GM12872 (cell line): ENCODE measurements around the gene YAF2.

Experiments used
- TF ChIP-seq, protein P1 (sequence below): IDR thresholded peaks from 3 replicates; pipeline ENCODE4 v1.5.1; 2011; ENCODE audit warnings: low read depth, mild to moderate bottlenecking, low read length, moderate library complexity; ENCODE audit not compliant: insufficient read depth

Gene YAF2

DNA sequence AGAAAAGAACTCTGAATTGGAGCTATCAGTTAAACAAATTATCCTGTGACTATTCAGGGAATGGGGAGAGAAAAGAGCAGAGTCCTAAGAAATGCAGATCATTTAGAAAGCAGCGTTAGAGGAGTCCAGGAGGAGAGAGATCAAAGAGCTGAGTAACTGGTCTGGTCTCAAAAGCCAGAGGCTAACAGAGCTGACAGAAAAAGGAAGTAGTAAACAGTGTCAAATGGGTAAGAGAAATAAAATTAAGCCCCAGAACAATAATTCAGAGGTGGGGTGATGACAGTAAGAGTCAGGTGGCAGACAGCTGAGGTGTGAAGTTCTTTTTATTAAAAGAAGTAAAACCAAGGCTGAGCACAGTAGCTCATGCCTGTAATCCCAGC, 112.7 kb downstream of the YAF2 start:
- TF ChIP-seq, protein P1, sequence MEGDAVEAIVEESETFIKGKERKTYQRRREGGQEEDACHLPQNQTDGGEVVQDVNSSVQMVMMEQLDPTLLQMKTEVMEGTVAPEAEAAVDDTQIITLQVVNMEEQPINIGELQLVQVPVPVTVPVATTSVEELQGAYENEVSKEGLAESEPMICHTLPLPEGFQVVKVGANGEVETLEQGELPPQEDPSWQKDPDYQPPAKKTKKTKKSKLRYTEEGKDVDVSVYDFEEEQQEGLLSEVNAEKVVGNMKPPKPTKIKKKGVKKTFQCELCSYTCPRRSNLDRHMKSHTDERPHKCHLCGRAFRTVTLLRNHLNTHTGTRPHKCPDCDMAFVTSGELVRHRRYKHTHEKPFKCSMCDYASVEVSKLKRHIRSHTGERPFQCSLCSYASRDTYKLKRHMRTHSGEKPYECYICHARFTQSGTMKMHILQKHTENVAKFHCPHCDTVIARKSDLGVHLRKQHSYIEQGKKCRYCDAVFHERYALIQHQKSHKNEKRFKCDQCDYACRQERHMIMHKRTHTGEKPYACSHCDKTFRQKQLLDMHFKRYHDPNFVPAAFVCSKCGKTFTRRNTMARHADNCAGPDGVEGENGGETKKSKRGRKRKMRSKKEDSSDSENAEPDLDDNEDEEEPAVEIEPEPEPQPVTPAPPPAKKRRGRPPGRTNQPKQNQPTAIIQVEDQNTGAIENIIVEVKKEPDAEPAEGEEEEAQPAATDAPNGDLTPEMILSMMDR: no peak

GRCh38 chr12:42124764-42125387, 113.2 kb downstream of the YAF2 start:
- TF ChIP-seq, protein P1: no peak

DNA sequence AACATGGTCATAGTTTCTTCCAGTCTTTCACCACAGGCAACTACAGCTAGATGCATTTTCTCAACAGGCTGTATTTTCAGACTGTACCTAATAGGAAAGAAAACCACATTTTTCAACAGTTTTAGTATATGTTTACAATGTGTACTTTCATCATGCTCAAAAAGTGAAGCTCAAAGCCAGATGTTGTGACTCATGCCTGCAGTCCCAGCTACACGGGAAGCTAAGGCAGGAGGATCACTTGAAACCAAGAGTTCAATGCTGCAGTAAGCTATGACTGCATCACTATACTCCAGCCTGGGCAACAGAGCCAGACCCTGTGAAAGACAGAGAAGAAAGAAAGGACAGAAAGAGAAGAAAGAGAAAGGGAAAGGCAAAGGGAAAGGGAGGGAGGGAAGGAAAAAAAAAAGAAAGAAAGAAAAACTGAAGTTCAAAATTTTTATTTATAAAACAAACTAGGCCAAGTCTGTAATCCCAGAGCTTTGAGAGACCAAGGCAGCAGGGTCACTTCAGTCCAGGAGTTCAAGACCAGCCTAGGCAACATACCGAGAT, 118.9 kb downstream of the YAF2 start:
- TF ChIP-seq, protein P1: no peak

DNA sequence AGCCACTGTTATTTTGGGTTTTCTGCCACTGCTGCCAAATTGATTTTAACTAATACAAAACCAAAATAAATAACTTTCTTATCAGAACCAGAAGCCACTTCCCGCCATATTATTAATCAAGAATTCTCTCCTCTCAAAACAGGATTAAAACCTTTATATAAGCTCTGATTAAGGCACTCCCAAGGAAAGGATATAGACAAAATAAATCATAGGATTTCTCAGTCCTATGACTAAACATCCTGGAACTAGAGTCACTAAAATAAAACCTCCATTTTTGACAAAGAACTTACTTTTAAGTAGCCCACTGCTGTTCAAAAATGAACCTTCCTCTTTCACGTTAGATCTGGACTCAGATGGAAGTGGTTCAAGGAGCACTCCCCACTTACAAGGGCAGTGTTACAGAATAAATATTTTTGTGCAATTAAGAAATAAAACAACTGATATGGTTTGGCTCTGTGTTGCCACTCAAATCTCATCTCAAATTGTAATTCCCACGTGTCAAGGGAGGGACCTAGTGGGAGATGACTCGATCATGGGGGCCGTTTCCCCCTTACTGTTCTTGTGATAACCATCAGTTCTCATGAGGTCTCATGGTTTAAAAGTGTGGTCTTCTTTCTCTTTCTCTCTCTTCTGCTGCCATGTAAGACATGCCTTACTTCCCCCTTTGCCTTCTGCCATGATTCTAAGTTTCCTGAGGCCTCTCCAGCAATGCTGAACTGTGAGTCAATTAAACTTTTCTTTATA, 119.7 kb downstream of the YAF2 start:
- TF ChIP-seq, protein P1: no peak

- TF ChIP-seq, protein P1: no peak
Observed at GRCh38 chr12:42109031-42109430, 129.0 kb downstream of the YAF2 start.
